ENCODE results near the gene IFI27L1. TPM values are rescaled to one million over a fixed set of nuclear protein-coding genes. Genes with fewer than 3 reads are reported as not detected.

The IFI27L1 gene
- polyA plus RNA-seq, 1 donor (not counting 4 experiments of a cell fraction or from before 2014, with no cell fraction given), result 17.4 TPM

DNA sequence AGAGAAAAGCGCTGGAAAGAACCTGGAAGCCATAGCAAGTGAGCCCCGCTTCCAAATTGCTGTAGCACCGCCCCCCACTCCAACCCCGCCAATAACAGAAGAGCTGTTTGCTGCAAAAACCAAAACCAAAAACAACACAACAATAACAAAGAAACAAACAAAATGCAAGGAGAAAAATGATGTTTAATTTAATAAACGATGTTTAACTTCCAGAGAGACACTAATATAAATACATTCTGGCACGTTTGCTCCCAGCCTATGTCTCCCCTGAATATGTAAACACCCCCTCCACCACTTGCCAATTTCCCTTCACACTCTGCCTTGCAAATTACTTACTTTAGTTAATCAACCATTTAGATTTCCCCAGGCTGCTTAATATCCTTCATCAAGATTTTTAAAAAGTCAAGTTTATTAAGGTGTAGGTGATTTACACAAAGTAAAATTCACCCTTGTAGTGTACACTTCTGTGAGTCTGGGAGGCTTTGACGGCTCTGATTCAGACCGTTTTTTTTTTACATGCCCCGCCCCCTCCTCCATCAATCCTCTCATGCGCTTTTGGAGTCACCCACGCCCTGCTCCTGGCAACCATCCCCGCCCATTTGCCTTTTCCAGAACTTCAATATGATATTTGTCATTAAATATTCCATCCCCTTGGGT is 48.8 kb downstream of the IFI27L1 start:
- DNase-seq (ENCODE audit: low read depth, low spot score) (no peak), FAIRE-seq (no peak)
- Histone ChIP-seq H3K4me1 (ENCODE audit: control insufficient read depth, extremely low read depth, insufficient read depth, low read length) (peaks cover 16% of the 10 kb centered on the region), H3K9me3 (ENCODE audit: control insufficient read depth, low read depth, low read length) (no peaks in the 10 kb centered on the region), H3K36me3 (ENCODE audit: control insufficient read depth in 2 of 2, extremely low read depth in 1 of 2, insufficient read depth in 2 of 2, low read length in 2 of 2) (peaks cover 0 to 12% of the 10 kb centered on the region in 2 experiments), H4K20me1 (ENCODE audit: control insufficient read depth, extremely low read depth, insufficient read depth, low read length) (no peaks in the 10 kb centered on the region), H3K9ac (ENCODE audit: control insufficient read depth, extremely low read depth, insufficient read depth, low read length) (peak overlapping the region; percentile 75), H3K9me1 (ENCODE audit: control insufficient read depth, extremely low read depth, insufficient read depth, low read length) (no peaks in the 10 kb centered on the region), H3K4me2 (ENCODE audit: control insufficient read depth, extremely low read depth, insufficient read depth, low read depth, low read length) (peak overlapping the region; percentile 98), H3K27me3 (ENCODE audit: control insufficient read depth, extremely low read depth, insufficient read depth, low read length) (no peaks in the 10 kb centered on the region), H3K27ac (ENCODE audit: control insufficient read depth, insufficient read depth, low read length) (no peak overlapping the region), H3K79me2 (ENCODE audit: control insufficient read depth, insufficient read depth, low read length) (no peaks in the 10 kb centered on the region), H2AFZ (ENCODE audit: control insufficient read depth, low read length) (peak overlapping the region; percentile 85), H3K4me3 (ENCODE audit: control insufficient read depth in 2 of 3, extremely low read depth in 1 of 3, insufficient read depth in 2 of 3, low read depth in 1 of 3, low read length in 3 of 3) (peak overlapping the region; percentile 74 to 86 (median 85))
- no peak for TF ChIP-seq EZH2 (IDR thresholded peaks at IDR 0.05; ENCODE audit: low read length)
- TF ChIP-seq, protein P1, sequence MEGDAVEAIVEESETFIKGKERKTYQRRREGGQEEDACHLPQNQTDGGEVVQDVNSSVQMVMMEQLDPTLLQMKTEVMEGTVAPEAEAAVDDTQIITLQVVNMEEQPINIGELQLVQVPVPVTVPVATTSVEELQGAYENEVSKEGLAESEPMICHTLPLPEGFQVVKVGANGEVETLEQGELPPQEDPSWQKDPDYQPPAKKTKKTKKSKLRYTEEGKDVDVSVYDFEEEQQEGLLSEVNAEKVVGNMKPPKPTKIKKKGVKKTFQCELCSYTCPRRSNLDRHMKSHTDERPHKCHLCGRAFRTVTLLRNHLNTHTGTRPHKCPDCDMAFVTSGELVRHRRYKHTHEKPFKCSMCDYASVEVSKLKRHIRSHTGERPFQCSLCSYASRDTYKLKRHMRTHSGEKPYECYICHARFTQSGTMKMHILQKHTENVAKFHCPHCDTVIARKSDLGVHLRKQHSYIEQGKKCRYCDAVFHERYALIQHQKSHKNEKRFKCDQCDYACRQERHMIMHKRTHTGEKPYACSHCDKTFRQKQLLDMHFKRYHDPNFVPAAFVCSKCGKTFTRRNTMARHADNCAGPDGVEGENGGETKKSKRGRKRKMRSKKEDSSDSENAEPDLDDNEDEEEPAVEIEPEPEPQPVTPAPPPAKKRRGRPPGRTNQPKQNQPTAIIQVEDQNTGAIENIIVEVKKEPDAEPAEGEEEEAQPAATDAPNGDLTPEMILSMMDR (optimal IDR thresholded peaks at IDR 0.05 in 1 of 3, IDR thresholded peaks at IDR 0.05 in 1 of 3, conservative IDR thresholded peaks at IDR 0.05 in 1 of 3; ENCODE audit: extremely low read depth in 1 of 3, insufficient read depth in 2 of 3, low read length in 3 of 3), result no peak
- dilution Hi-C loops (cut with MboI; ENCODE audit: extremely low pct_ligation_motif_present, low sequenced_read_pairs), result no loop called here

DNA sequence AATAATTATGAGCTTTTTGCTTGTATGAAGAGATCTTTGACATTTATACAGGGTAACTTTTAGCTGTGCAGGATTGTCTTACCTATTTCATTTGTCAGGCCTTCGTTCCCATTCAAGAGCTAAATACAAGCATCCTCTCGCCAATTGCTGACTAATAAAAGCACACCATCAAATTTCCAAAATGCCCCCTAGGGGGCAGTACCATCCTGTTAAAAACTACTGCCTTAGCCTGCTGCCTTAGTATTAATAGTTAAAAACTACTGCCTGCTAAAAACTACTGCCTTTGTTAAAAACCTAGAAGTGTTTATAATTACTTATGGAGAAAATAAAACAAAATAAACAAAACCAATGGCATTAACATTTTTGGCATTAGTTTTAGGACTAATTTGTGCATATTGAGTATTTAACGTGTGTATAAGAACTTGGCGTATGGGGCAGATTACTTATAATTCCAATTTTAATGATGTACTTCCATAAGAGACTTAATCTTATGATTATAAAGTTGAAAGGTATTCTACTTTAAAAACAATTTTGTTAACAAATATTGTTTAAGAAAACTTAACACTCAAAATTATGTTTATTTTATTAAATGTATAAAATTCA is 51.3 kb downstream of the IFI27L1 start:
- TF ChIP-seq, protein P1 (optimal IDR thresholded peaks at IDR 0.05 in 1 of 3, IDR thresholded peaks at IDR 0.05 in 1 of 3, conservative IDR thresholded peaks at IDR 0.05 in 1 of 3; ENCODE audit: extremely low read depth in 1 of 3, insufficient read depth in 2 of 3, low read length in 3 of 3), result peak; percentile 38 to 61 (median 55)
- no peak for TF ChIP-seq EZH2 (IDR thresholded peaks at IDR 0.05; ENCODE audit: low read length)
- Histone ChIP-seq H3K9ac (ENCODE audit: control insufficient read depth, extremely low read depth, insufficient read depth, low read length) (no peak overlapping the region), H3K27me3 (ENCODE audit: control insufficient read depth, extremely low read depth, insufficient read depth, low read length) (no peaks in the 10 kb centered on the region), H3K36me3 (ENCODE audit: control insufficient read depth in 2 of 2, extremely low read depth in 1 of 2, insufficient read depth in 2 of 2, low read length in 2 of 2) (peaks cover 0 to 6% of the 10 kb centered on the region in 2 experiments), H3K9me3 (ENCODE audit: control insufficient read depth, low read depth, low read length) (no peaks in the 10 kb centered on the region), H2AFZ (ENCODE audit: control insufficient read depth, low read length) (no peak overlapping the region), H3K4me1 (ENCODE audit: control insufficient read depth, extremely low read depth, insufficient read depth, low read length) (peaks cover 16% of the 10 kb centered on the region), H4K20me1 (ENCODE audit: control insufficient read depth, extremely low read depth, insufficient read depth, low read length) (no peaks in the 10 kb centered on the region), H3K4me2 (ENCODE audit: control insufficient read depth, extremely low read depth, insufficient read depth, low read depth, low read length) (no peak overlapping the region), H3K27ac (ENCODE audit: control insufficient read depth, insufficient read depth, low read length) (no peak overlapping the region), H3K4me3 (ENCODE audit: control insufficient read depth in 2 of 3, extremely low read depth in 1 of 3, insufficient read depth in 2 of 3, low read depth in 1 of 3, low read length in 3 of 3) (no peak overlapping the region), H3K9me1 (ENCODE audit: control insufficient read depth, extremely low read depth, insufficient read depth, low read length) (no peaks in the 10 kb centered on the region), H3K79me2 (ENCODE audit: control insufficient read depth, insufficient read depth, low read length) (no peaks in the 10 kb centered on the region)
- DNase-seq (ENCODE audit: low read depth, low spot score) (no peak), FAIRE-seq (peak; percentile 57)
- dilution Hi-C loops (cut with MboI; ENCODE audit: extremely low pct_ligation_motif_present, low sequenced_read_pairs), result no loop called here

Measured in keratinocyte (primary cell).